IMR-90 (cell line): ENCODE measurements around the gene CXCL12. TPM values are rescaled to one million over a fixed set of nuclear protein-coding genes. Genes with fewer than 3 reads are reported as not detected.

Source experiments
- ATAC-seq: fragments of 200-7000 bp; cut with Tn5 transposase; 2 replicates; pipeline ENCODE4 v1.9.1; 2020; ENCODE audit warnings: low read depth, mild to moderate bottlenecking, moderate library complexity
- BruUV-seq: library from RNA; stranded (reverse); fragments of 400-500 nt; replicated peaks from 2 replicates; lab custom pipeline; 2021; lab: Mats Ljungman, UMichigan
- CTCF ChIA-PET: fragments of 300-600 bp; formaldehyde crosslinking; extraction: SDS; loops from one replicate; lab custom pipeline; 2021; ENCODE audit warnings: antibody characterized with exemption; lab: Yijun Ruan, JAX
- POLR2A ChIA-PET: fragments of 300-600 bp; sonication (Branson Sonifier 250); formaldehyde crosslinking; loops from one replicate; lab custom pipeline; 2022; ENCODE audit warnings: antibody characterized with exemption; ENCODE audit not compliant: unreplicated experiment; lab: Charles Lee
- DNase-seq: peaks from one replicate; pipeline ENCODE4 v3.0.0; 2013
- H2AFZ ChIP-seq: replicated peaks from 2 replicates; pipeline ENCODE3; 2013; ENCODE audit warnings: low read length, mild to moderate bottlenecking; ENCODE audit not compliant: poor library complexity
- H2AK5ac ChIP-seq: 2 replicates; pipeline ENCODE4 v1.6.1; 2013; ENCODE audit warnings: low read depth, low read length, inconsistent platforms
- H2AK9ac ChIP-seq: replicated peaks from 2 replicates; pipeline ENCODE3; 2013; ENCODE audit warnings: mild to moderate bottlenecking, low read depth, low read length, moderate library complexity; ENCODE audit not compliant: poor library complexity
- H2BK120ac ChIP-seq: 2 replicates; pipeline ENCODE4 v1.6.1; 2013; ENCODE audit warnings: low read depth, low read length, inconsistent platforms
- H2BK15ac ChIP-seq: 3 replicates; pipeline ENCODE4 v1.6.1; 2013; ENCODE audit warnings: low read depth, low read length, inconsistent platforms
- H2BK20ac ChIP-seq: 2 replicates; pipeline ENCODE4 v1.6.1; 2013; ENCODE audit warnings: low read depth, mild to moderate bottlenecking, inconsistent platforms, low read length, moderate library complexity
- H2BK5ac ChIP-seq: 2 replicates; pipeline ENCODE4 v1.6.1; 2013; ENCODE audit warnings: mild to moderate bottlenecking, low read depth, low read length, inconsistent platforms; ENCODE audit not compliant: poor library complexity, severe bottlenecking
- H3K14ac ChIP-seq: replicated peaks from 2 replicates; pipeline ENCODE4 v1.6.1; 2013; ENCODE audit warnings: low read depth, low read length, inconsistent platforms
- H3K18ac ChIP-seq: 2 replicates; pipeline ENCODE4 v1.6.1; 2013; ENCODE audit warnings: low read depth, low read length, control low read depth
- H3K23ac ChIP-seq: 2 replicates; pipeline ENCODE4 v1.6.1; 2013; ENCODE audit warnings: low read depth, low read length, inconsistent platforms
- H3K27ac ChIP-seq: 2 replicates; pipeline ENCODE4 v1.5.1; 2013; ENCODE audit warnings: mild to moderate bottlenecking, control low read depth, low read length; ENCODE audit not compliant: insufficient read depth
- H3K27me3 ChIP-seq: 2 replicates; pipeline ENCODE4 v1.6.1; 2013; ENCODE audit warnings: low read length; ENCODE audit not compliant: control insufficient read depth, insufficient read depth
- H3K36me3 ChIP-seq: 2 replicates; pipeline ENCODE4 v1.6.1; 2013; ENCODE audit warnings: low read length, mixed read lengths; ENCODE audit not compliant: control insufficient read depth, insufficient read depth
- H3K4ac ChIP-seq: 2 replicates; pipeline ENCODE4 v1.6.1; 2013; ENCODE audit warnings: low read depth, low read length, inconsistent platforms
- H3K4me1 ChIP-seq: 2 replicates; pipeline ENCODE4 v1.6.1; 2013; ENCODE audit warnings: low read length, mixed read lengths; ENCODE audit not compliant: control insufficient read depth, insufficient read depth
- H3K4me2 ChIP-seq: 2 replicates; pipeline ENCODE4 v1.6.1; 2013; ENCODE audit warnings: low read depth, mild to moderate bottlenecking, control low read depth, low read length, moderate library complexity
- H3K4me3 ChIP-seq: 2 replicates; pipeline ENCODE4 v1.5.1; 2013; ENCODE audit warnings: low read depth, mild to moderate bottlenecking, control low read depth, low read length, moderate library complexity; ENCODE audit not compliant: insufficient read depth
- H3K56ac ChIP-seq: 2 replicates; pipeline ENCODE4 v1.6.1; 2013; ENCODE audit warnings: low read length, inconsistent platforms; ENCODE audit not compliant: insufficient read depth; ENCODE audit errors: extremely low read depth
- H3K79me1 ChIP-seq, 2 experiments: 2 replicates each; pipeline ENCODE4 v1.6.1; 2013; ENCODE audit warnings: low read length in 2 of 2, inconsistent platforms in 1 of 2, low read depth in 1 of 2
- H3K9ac ChIP-seq: 2 replicates; pipeline ENCODE4 v1.6.1; 2013; ENCODE audit warnings: low read depth, low read length, control low read depth
- H3K9me1 ChIP-seq: 2 replicates; pipeline ENCODE4 v1.6.1; 2013; ENCODE audit warnings: low read length, inconsistent platforms; ENCODE audit not compliant: insufficient read depth
- H3K9me3 ChIP-seq: 2 replicates; pipeline ENCODE4 v1.6.1; 2013; ENCODE audit warnings: low read length; ENCODE audit not compliant: control insufficient read depth, insufficient read depth
- H4K20me1 ChIP-seq: 2 replicates; pipeline ENCODE4 v1.6.1; 2013; ENCODE audit warnings: low read length, inconsistent platforms; ENCODE audit not compliant: insufficient read depth
- H4K5ac ChIP-seq: 2 replicates; pipeline ENCODE4 v1.6.1; 2013; ENCODE audit warnings: mild to moderate bottlenecking, low read depth, low read length, control low read depth
- H4K8ac ChIP-seq, 2 experiments: 2 replicates each; pipeline ENCODE4 v1.6.1; 2013; ENCODE audit warnings: low read depth in 2 of 2, low read length in 2 of 2, control low read depth in 1 of 2, inconsistent platforms in 1 of 2
- H4K91ac ChIP-seq: 2 replicates; pipeline ENCODE4 v1.6.1; 2013; ENCODE audit warnings: low read depth, low read length, inconsistent platforms; ENCODE audit not compliant: insufficient read depth
- CEBPB ChIP-seq: IDR thresholded peaks from 2 replicates; pipeline ENCODE4 v1.6.1; 2012; ENCODE audit warnings: low read depth, low read length, improper control_type of control experiment
- ELK1 ChIP-seq: fragments of 150-350 bp; IDR thresholded peaks from 2 replicates; pipeline ENCODE4 v1.6.1; 2016; ENCODE audit warnings: low read depth, mild to moderate bottlenecking, low read length, moderate library complexity, borderline replicate concordance
- MXI1 ChIP-seq: IDR thresholded peaks from 2 replicates; pipeline ENCODE4 v1.6.1; 2012; ENCODE audit warnings: low read depth, mild to moderate bottlenecking, low read length, moderate library complexity, borderline replicate concordance
- SMC3 ChIP-seq: fragments of 150-350 bp; IDR thresholded peaks from 2 replicates; pipeline ENCODE4 v1.6.1; 2016; ENCODE audit warnings: low read depth, mild to moderate bottlenecking, antibody characterized with exemption, low read length, moderate library complexity
- WGBS, 2 experiments: methylation state at CpG; one replicate each; pipeline versions ENCODE4 v1.1.5 to v1.1.7; 2013; ENCODE audit warnings: missing lambda C conversion rate in 2 of 2; ENCODE audit not compliant: insufficient read length in 1 of 2; ENCODE audit errors: extremely low coverage in 2 of 2; 5-methylcytosine and 5-hydroxymethylcytosine counted together
- dilution Hi-C: fragments of 300-500 bp; cut with HindIII; formaldehyde crosslinking; loops from one replicate; pipeline ENCODE4 v1.14.3; 2018; ENCODE audit warnings: low sequenced_read_pairs; ENCODE audit not compliant: unreplicated experiment
- in situ Hi-C: fragments of 300-500 bp; cut with MboI; formaldehyde crosslinking; loops from 3 replicates; pipeline ENCODE4 v1.14.3; 2019; ENCODE audit warnings: low sequenced_read_pairs, inconsistent platforms, mixed read lengths
- intact Hi-C: fragments of 100-400 bp; cut with micrococcal nuclease; formaldehyde crosslinking; loops from 2 replicates; pipeline ENCODE4 v1.10.0; 2022
- polyA plus RNA-seq, 3 experiments: library from polyadenylated mRNA; depleted of rRNA; stranded (reverse); fragments of >200 nt; gene quantifications; 2 replicates each; pipeline ENCODE4 v1.2.3, GENCODE V29; 2012; ENCODE audit warnings: low replicate concordance in 1 of 3
- total RNA-seq: library from RNA; depleted of rRNA; stranded (reverse); fragments of >200 nt; gene quantifications from 2 replicates; pipeline ENCODE4 v1.2.3, GENCODE V29; 2012

Gene CXCL12
- total and polyA plus RNA-seq, 2 of the 4 experiments (the other 2 are of a cell fraction): 15.8 to 80.7 TPM

- Histone ChIP-seq H2AK5ac (no peak overlapping the region), H2BK20ac (no peak overlapping the region), H2AFZ (no peak overlapping the region), H3K79me1 (no peaks in the 10 kb centered on the region), H3K56ac (no peak overlapping the region), H3K9me3 (0 out of 2 replicates have a peak, but pooled peaks cover 5% of the 10 kb centered on the region), H2AK9ac (no peak overlapping the region), H3K18ac (no peak overlapping the region), H3K4me1 (peaks cover 2% of the 10 kb centered on the region; the same call in 1 of the 2 replicates), H4K8ac (no peak overlapping the region), H3K14ac (no peak overlapping the region), H2BK15ac (no peak overlapping the region), H3K4me2 (peak overlapping the region; percentile 3; the same call in 1 of the 2 replicates), H3K9ac (no peak overlapping the region), H3K27me3 (peaks cover 42% of the 10 kb centered on the region), H3K4ac (no peak overlapping the region), H4K5ac (no peak overlapping the region), H3K23ac (no peak overlapping the region), H4K20me1 (no peaks in the 10 kb centered on the region), H3K4me3 (no peak overlapping the region), H4K91ac (no peak overlapping the region), H3K27ac (no peak overlapping the region), H2BK120ac (no peak overlapping the region), H3K9me1 (no peaks in the 10 kb centered on the region), H3K36me3 (no peaks in the 10 kb centered on the region), H2BK5ac (no peak overlapping the region)
- WGBS, 2 experiments: 33% methylated on average over 2 of the region's 7 CpGs; no CpG with 5 or more reads in 1 of the 2 experiments
- no peak; the same call in 1 of the 2 replicates for ATAC-seq
- ChIA-PET CTCF (interaction anchor here (0.6 kb wide), 1 partner anchor 43 kb away, joined by 3 read pairs; no protein-coding TSS in a partner anchor), POLR2A (no interaction called here)
- intact Hi-C loops: no loop called here
- TF ChIP-seq ELK1 (no peak), CEBPB (peak; percentile 40; the same call in 1 of the 2 replicates), MXI1 (no peak), SMC3 (no peak)
- in situ Hi-C loops: no loop called here
- no TSS peak for BruUV-seq
- dilution Hi-C loops: no loop called here
- no peak for DNase-seq
Observed at GRCh38 chr10:44416021-44416771, 31.3 kb upstream of the CXCL12 start.
